GM12878 (cell line): ENCODE data around the gene MEF2D. TPM values are rescaled to one million over a fixed set of nuclear protein-coding genes. Genes with fewer than 3 reads are reported as not detected.
A peak's percentile ranks its signal among the peaks of the same experiment; 100 is the strongest.

Experiments
- EED ChIP-seq: sonication (generic); IDR thresholded peaks from 2 replicates; pipeline ENCODE4 v1.6.1; 2016; ENCODE audit warnings: antibody characterized with exemption, low read depth
- EP300 ChIP-seq, 2 experiments: fragments of 150-350 bp in 1 of 2; IDR thresholded peaks; 2 replicates each; pipeline ENCODE4 v1.6.1; 2011 to 2012; ENCODE audit warnings: low read depth in 2 of 2, low read length in 2 of 2, borderline replicate concordance in 1 of 2, improper control_type of control experiment in 1 of 2, inconsistent platforms in 1 of 2; ENCODE audit not compliant: control insufficient read depth in 1 of 2
- IKZF2 ChIP-seq, 2 experiments: fragments of 450-650 bp; IDR thresholded peaks; 2 replicates each; pipeline ENCODE4 v1.6.1; 2017; ENCODE audit warnings: mild to moderate bottlenecking in 2 of 2, moderate library complexity in 2 of 2
- JUNB ChIP-seq: IDR thresholded peaks from 2 replicates; pipeline ENCODE4 v1.6.1; 2016; ENCODE audit warnings: antibody characterized with exemption, mild to moderate bottlenecking
- JUND ChIP-seq: IDR thresholded peaks from 2 replicates; pipeline ENCODE4 v1.6.1; 2012; ENCODE audit warnings: low read depth, mild to moderate bottlenecking, low read length, improper control_type of control experiment, moderate library complexity
- KLF5 ChIP-seq: fragments of 450-650 bp; IDR thresholded peaks from 2 replicates; pipeline ENCODE4 v1.6.1; 2014; ENCODE audit warnings: mild to moderate bottlenecking; ENCODE audit not compliant: partially characterized antibody
- MEF2B ChIP-seq: fragments of 450-650 bp; IDR thresholded peaks from 2 replicates; pipeline ENCODE4 v1.6.1; 2018; ENCODE audit warnings: mild to moderate bottlenecking, moderate library complexity; ENCODE audit not compliant: partially characterized antibody, poor library complexity, severe bottlenecking
- MLLT1 ChIP-seq: fragments of 450-650 bp; IDR thresholded peaks from 2 replicates; pipeline ENCODE4 v1.6.1; 2016; ENCODE audit warnings: mild to moderate bottlenecking
- MTA2 ChIP-seq: fragments of 450-650 bp; IDR thresholded peaks from 2 replicates; pipeline ENCODE4 v1.6.1; 2016; ENCODE audit warnings: low read depth, mild to moderate bottlenecking, moderate library complexity
- POLR2AphosphoS2 ChIP-seq: IDR thresholded peaks from 2 replicates; pipeline ENCODE4 v1.6.1; 2011; ENCODE audit warnings: low read depth, mild to moderate bottlenecking, low read length, improper control_type of control experiment, moderate library complexity
- SIX5 ChIP-seq: IDR thresholded peaks from 2 replicates; pipeline ENCODE4 v1.6.1; 2011; ENCODE audit warnings: mild to moderate bottlenecking, low read depth, low read length, moderate library complexity; ENCODE audit not compliant: severe bottlenecking
- WRNIP1 ChIP-seq: IDR thresholded peaks from 2 replicates; pipeline ENCODE4 v1.6.1; 2011; ENCODE audit warnings: low read depth, low read length, improper control_type of control experiment, borderline replicate concordance
- YY1 ChIP-seq: IDR thresholded peaks from 2 replicates; pipeline ENCODE4 v1.6.1; 2011; ENCODE audit warnings: low read depth, mild to moderate bottlenecking, low read length
- ZZZ3 ChIP-seq: IDR thresholded peaks from 2 replicates; pipeline ENCODE4 v1.6.1; 2011; ENCODE audit warnings: low read depth; ENCODE audit not compliant: control insufficient read depth, insufficient read length
- polyA plus RNA-seq, 11 experiments: library from polyadenylated mRNA; depleted of rRNA in 4 of 11; unstranded in 6 of 11; stranded (reverse) in 5 of 11; fragments of >200 nt; fragmentation: Nextera tagmentation in 4 of 11; fragmentation: Illumina TruSeq in 1 of 11; extraction: Ambion mirVana in 4 of 11; extraction: Trizol in 1 of 11; gene quantifications; 1 replicate in 1 of 11; 2 replicates in 10 of 11; pipeline versions ENCODE4 v1.2.1 to v1.2.3, GENCODE V29; 2011 to 2016; ENCODE audit warnings: inconsistent platforms in 2 of 11, missing spikeins in 2 of 11, low read depth in 1 of 11
- total RNA-seq, 4 experiments: library from RNA; depleted of rRNA in 3 of 4; stranded (reverse); fragments of >200 nt in 3 of 4; fragmentation: Illumina TruSeq in 1 of 4; extraction: Trizol in 1 of 4; gene quantifications; 2 replicates each; pipeline versions ENCODE4 v1.2.1 to v1.2.3, GENCODE V29; 2013 to 2021
- TF ChIP-seq, protein P1 (sequence below): fragments of 450-650 bp; formaldehyde crosslinking; IDR thresholded peaks from 2 replicates; pipeline ENCODE4 v1.4.0; 2022; ENCODE audit warnings: mild to moderate bottlenecking, moderate library complexity
- TF ChIP-seq, protein P2 (sequence below): fragments of 450-650 bp; IDR thresholded peaks from 2 replicates; pipeline ENCODE4 v1.6.1; 2018; ENCODE audit warnings: borderline replicate concordance, mild to moderate bottlenecking; ENCODE audit not compliant: partially characterized antibody
- TF ChIP-seq, protein P3 (sequence below), 3 experiments: IDR thresholded peaks in 2 of 3; conservative IDR thresholded peaks in 1 of 3; 2 replicates each; pipeline ENCODE4 v1.5.1; 2011; ENCODE audit warnings: low read depth in 3 of 3, low read length in 3 of 3, mild to moderate bottlenecking in 3 of 3, control low read depth in 2 of 3, moderate library complexity in 2 of 3, inconsistent platforms in 1 of 3, mixed read lengths in 1 of 3; ENCODE audit not compliant: control insufficient read depth in 2 of 3, insufficient read depth in 1 of 3; ENCODE audit errors: extremely low read depth in 1 of 3
- TF ChIP-seq, protein P4 (sequence below): IDR thresholded peaks from 2 replicates; pipeline ENCODE4 v1.6.1; 2011; ENCODE audit warnings: low read depth, low read length, improper control_type of control experiment, borderline replicate concordance

The MEF2D gene
- total and polyA plus RNA-seq, 10 of the 15 experiments (the other 5 are each of a cell fraction or from before 2014, with no cell fraction given): 0.61 to 53.0 (median 15.2) TPM

DNA sequence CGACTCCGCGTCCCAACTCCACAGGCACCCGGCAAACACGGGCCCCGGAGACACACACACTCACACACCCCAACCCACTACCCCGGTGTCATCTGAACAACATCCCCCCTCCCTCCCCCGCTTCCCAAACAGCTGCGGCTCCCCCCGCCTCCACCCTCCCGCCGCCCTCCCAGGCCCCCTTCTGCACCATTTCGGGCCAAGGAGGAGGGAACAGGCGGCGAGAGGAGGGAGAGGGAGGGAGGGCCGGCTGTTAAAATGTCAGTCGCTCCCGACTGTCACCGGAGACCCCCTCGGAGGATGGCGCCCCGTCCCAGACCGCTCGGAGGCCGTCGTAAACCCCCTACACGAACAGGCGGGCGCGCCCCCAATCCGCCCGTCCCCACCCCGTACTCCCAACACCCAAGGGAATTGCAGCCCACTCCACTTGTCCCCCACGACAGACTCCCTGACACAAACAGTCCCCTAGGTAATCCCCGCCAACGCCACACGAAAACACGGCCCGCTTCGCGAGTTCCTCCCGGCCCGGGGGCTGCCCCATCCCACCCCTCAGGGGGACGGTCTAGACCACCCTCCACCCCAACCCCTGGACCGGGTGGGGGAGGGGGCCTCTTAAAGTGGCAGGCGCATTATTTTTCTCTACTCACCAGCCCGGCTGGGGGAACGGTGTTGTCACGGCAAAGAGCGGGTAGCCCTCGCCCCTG, 583 bp downstream of the MEF2D start (continued):
- peak; percentile 91 for TF ChIP-seq MEF2B
- TF ChIP-seq, protein P1, sequence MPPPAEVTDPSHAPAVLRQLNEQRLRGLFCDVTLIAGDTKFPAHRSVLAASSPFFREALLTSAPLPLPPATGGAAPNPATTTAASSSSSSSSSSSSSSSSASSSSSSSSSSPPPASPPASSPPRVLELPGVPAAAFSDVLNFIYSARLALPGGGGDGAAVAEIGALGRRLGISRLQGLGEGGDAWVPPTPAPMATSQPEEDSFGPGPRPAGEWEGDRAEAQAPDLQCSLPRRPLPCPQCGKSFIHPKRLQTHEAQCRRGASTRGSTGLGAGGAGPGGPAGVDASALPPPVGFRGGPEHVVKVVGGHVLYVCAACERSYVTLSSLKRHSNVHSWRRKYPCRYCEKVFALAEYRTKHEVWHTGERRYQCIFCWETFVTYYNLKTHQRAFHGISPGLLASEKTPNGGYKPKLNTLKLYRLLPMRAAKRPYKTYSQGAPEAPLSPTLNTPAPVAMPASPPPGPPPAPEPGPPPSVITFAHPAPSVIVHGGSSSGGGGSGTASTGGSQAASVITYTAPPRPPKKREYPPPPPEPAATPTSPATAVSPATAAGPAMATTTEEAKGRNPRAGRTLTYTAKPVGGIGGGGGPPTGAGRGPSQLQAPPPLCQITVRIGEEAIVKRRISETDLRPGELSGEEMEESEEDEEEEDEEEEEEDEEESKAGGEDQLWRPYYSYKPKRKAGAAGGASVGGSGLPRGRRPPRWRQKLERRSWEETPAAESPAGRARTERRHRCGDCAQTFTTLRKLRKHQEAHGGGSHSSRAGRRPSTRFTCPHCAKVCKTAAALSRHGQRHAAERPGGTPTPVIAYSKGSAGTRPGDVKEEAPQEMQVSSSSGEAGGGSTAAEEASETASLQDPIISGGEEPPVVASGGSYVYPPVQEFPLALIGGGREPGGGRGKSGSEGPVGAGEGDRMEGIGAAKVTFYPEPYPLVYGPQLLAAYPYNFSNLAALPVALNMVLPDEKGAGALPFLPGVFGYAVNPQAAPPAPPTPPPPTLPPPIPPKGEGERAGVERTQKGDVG (CRISPR knock-in tag): no peak
- no peak for TF ChIP-seq POLR2AphosphoS2
- 0 out of 2 replicates have a peak, but pooled peaks have one; percentile 39 for TF ChIP-seq WRNIP1
- no peak for TF ChIP-seq YY1
- TF ChIP-seq SIX5: no peak
- TF ChIP-seq, protein P2, sequence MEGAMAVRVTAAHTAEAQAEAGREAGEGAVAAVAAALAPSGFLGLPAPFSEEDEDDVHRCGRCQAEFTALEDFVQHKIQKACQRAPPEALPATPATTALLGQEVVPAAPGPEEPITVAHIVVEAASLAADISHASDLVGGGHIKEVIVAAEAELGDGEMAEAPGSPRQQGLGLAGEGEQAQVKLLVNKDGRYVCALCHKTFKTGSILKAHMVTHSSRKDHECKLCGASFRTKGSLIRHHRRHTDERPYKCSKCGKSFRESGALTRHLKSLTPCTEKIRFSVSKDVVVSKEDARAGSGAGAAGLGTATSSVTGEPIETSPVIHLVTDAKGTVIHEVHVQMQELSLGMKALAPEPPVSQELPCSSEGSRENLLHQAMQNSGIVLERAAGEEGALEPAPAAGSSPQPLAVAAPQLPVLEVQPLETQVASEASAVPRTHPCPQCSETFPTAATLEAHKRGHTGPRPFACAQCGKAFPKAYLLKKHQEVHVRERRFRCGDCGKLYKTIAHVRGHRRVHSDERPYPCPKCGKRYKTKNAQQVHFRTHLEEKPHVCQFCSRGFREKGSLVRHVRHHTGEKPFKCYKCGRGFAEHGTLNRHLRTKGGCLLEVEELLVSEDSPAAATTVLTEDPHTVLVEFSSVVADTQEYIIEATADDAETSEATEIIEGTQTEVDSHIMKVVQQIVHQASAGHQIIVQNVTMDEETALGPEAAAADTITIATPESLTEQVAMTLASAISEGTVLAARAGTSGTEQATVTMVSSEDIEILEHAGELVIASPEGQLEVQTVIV: no peak
- peak; percentile 37 to 67; a peak in 1 of 4 replicates for TF ChIP-seq IKZF2 (IDR thresholded peaks at IDR 0.05)
- TF ChIP-seq EP300 (IDR thresholded peaks at IDR 0.05; ENCODE audit: borderline replicate concordance in 1 of 2, control insufficient read depth in 1 of 2, low read depth in 2 of 2, low read length in 2 of 2): no peak
- TF ChIP-seq, protein P3, sequence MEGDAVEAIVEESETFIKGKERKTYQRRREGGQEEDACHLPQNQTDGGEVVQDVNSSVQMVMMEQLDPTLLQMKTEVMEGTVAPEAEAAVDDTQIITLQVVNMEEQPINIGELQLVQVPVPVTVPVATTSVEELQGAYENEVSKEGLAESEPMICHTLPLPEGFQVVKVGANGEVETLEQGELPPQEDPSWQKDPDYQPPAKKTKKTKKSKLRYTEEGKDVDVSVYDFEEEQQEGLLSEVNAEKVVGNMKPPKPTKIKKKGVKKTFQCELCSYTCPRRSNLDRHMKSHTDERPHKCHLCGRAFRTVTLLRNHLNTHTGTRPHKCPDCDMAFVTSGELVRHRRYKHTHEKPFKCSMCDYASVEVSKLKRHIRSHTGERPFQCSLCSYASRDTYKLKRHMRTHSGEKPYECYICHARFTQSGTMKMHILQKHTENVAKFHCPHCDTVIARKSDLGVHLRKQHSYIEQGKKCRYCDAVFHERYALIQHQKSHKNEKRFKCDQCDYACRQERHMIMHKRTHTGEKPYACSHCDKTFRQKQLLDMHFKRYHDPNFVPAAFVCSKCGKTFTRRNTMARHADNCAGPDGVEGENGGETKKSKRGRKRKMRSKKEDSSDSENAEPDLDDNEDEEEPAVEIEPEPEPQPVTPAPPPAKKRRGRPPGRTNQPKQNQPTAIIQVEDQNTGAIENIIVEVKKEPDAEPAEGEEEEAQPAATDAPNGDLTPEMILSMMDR (IDR thresholded peaks at IDR 0.05 in 2 of 3, conservative IDR thresholded peaks at IDR 0.05 in 1 of 3; ENCODE audit: control insufficient read depth in 2 of 3, extremely low read depth in 1 of 3, insufficient read depth in 1 of 3, low read depth in 3 of 3, low read length in 3 of 3): no peak
- TF ChIP-seq MTA2: peak; percentile 39; the same call in 1 of the 2 replicates
- TF ChIP-seq, protein P4, sequence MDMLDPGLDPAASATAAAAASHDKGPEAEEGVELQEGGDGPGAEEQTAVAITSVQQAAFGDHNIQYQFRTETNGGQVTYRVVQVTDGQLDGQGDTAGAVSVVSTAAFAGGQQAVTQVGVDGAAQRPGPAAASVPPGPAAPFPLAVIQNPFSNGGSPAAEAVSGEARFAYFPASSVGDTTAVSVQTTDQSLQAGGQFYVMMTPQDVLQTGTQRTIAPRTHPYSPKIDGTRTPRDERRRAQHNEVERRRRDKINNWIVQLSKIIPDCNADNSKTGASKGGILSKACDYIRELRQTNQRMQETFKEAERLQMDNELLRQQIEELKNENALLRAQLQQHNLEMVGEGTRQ: no peak
- peak; percentile 31; the same call in 1 of the 2 replicates for TF ChIP-seq EED
- TF ChIP-seq ZZZ3: no peak
- peak; percentile 31 for TF ChIP-seq KLF5
- TF ChIP-seq MLLT1: peak; percentile 44
- no peak for TF ChIP-seq JUND
- no peak for TF ChIP-seq JUNB
